Skeletal muscle satellite cell (primary cell): ENCODE measurements around the gene ACOD1.
A peak's percentile ranks its signal among the peaks of the same experiment; 100 is the strongest.

Source experiments
- H3K27me3 ChIP-seq: 2 replicates; pipeline ENCODE4 v1.7.0; 2013; ENCODE audit warnings: low read length; ENCODE audit not compliant: control insufficient read depth, insufficient read depth
- H3K36me3 ChIP-seq: 2 replicates; pipeline ENCODE4 v1.7.0; 2013; ENCODE audit warnings: mild to moderate bottlenecking, control low read depth, low read length; ENCODE audit not compliant: insufficient read depth
- H3K4me1 ChIP-seq: 2 replicates; pipeline ENCODE4 v1.7.0; 2013; ENCODE audit warnings: low read length; ENCODE audit not compliant: control insufficient read depth, insufficient read depth
- H3K4me2 ChIP-seq: 2 replicates; pipeline ENCODE4 v1.7.0; 2013; ENCODE audit warnings: mild to moderate bottlenecking, low read length
- H3K4me3 ChIP-seq: 2 replicates; pipeline ENCODE4 v1.7.0; 2013; ENCODE audit warnings: low read length
- H3K9ac ChIP-seq: 2 replicates; pipeline ENCODE4 v1.7.0; 2013; ENCODE audit warnings: mild to moderate bottlenecking, low read depth, low read length, moderate library complexity
- H3K9me3 ChIP-seq: replicated peaks from 2 replicates; pipeline ENCODE4 v1.7.0; 2013; ENCODE audit warnings: mild to moderate bottlenecking, control low read depth, low read length

Gene ACOD1

DNA sequence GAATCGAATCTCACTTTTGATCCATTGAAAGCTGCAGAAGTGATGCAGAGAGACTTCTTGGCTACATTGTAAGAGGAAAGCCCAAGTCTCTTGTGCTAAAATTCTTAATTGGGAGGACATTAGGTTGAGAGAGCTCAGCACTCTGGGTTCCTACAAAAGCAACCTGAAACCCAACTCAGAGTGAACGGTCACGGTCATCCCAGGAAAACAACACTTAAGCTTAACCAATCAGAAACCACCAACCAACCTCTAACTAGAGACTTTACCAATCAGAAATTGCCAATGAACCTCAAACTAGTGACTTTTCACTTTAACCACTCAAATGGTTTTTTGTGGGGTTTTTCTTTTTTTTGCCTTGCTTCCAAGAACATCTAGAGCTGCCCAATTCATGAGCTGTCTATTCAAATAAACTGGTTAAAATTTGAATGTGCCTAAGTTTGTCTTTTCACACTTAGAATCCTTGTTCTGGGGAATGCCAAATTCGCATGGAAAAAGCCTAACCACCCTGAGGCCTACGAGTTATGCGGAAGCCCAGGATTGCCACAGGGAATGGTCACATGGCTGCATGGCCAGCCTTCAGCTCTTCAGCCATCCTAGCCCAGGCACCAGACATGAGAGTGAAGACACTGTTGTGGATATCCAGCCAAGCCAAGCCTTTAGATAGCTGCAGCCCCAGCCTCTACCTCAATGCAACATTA is 25.8 kb downstream of the ACOD1 start:
- no peak overlapping the region for H3K9ac ChIP-seq
- peaks cover 63% of the 10 kb centered on the region for H3K27me3 ChIP-seq
- H3K4me3 ChIP-seq: no peak overlapping the region
- no peaks in the 10 kb centered on the region for H3K9me3 ChIP-seq
- H3K4me2 ChIP-seq: no peak overlapping the region
- no peaks in the 10 kb centered on the region for H3K36me3 ChIP-seq
- no peaks in the 10 kb centered on the region for H3K4me1 ChIP-seq

DNA sequence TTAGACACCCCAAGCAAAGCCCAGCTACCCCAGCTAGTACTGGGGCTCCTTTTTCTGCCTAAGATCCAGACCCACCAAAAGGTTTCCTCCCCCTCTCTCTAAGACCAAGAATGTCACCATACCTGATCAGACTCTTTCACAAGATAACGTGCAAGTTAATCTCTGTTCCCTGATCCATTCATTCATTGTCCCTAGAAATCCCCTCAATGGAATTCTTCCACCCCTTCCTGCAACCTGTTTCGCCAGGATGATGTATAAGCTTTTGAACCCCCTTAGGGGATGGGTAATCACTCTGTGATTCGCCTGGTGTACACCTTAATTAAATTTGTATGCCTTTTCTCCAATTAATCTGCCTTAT is 26.3 kb downstream of the ACOD1 start:
- Histone ChIP-seq H3K27me3 (peaks cover 61% of the 10 kb centered on the region), H3K9me3 (no peaks in the 10 kb centered on the region), H3K4me2 (no peak overlapping the region), H3K36me3 (no peaks in the 10 kb centered on the region), H3K4me1 (no peaks in the 10 kb centered on the region), H3K4me3 (no peak overlapping the region), H3K9ac (no peak overlapping the region)

DNA sequence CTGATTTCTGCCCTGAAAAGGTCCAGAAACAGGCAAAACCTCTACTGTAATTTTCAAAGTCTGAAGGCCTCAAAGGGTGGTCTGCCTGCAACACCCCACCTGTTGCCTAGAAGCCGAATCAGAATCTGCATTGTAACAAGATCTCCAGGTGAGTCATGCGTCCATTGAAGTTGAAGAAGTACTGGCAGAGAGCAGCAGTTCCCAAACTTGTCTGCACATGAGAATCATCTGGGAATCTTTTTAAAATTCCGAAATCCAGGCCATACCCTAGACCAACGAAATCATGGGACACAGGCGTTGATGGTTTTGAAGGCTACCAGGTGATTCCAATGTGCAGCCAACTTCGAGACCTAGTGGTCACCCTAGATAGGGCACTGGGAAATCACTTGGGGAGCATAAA is 27.6 kb downstream of the ACOD1 start:
- no peaks in the 10 kb centered on the region for H3K9me3 ChIP-seq
- H3K9ac ChIP-seq: no peak overlapping the region
- no peak overlapping the region for H3K4me2 ChIP-seq
- H3K4me1 ChIP-seq: peaks cover 4% of the 10 kb centered on the region
- H3K27me3 ChIP-seq: peaks cover 65% of the 10 kb centered on the region
- no peak overlapping the region for H3K4me3 ChIP-seq
- H3K36me3 ChIP-seq: no peaks in the 10 kb centered on the region

DNA sequence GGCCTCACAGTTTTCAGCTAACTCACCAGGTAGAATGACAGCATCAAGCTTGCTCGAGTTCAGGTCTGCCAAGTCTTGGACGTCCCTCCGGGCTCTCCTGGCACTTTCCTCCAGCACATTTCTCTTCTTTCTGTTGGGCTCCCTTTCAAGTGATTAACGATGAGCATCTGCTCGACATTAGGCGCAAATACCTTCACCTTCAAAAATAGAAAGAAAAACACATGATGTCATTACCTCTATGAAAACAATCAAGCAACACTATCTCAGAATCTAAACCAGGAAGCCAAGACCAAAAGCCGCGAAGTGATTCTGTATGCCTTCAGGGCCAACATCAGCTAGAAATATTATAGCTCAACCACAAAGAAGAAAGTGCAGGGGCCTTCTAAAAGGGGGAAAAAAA is 28.2 kb downstream of the ACOD1 start:
- no peaks in the 10 kb centered on the region for H3K9me3 ChIP-seq
- H3K9ac ChIP-seq: no peak overlapping the region
- H3K4me2 ChIP-seq: no peak overlapping the region
- no peak overlapping the region for H3K4me3 ChIP-seq
- peaks cover 66% of the 10 kb centered on the region for H3K27me3 ChIP-seq
- H3K4me1 ChIP-seq: peaks cover 4% of the 10 kb centered on the region
- H3K36me3 ChIP-seq: no peaks in the 10 kb centered on the region

DNA sequence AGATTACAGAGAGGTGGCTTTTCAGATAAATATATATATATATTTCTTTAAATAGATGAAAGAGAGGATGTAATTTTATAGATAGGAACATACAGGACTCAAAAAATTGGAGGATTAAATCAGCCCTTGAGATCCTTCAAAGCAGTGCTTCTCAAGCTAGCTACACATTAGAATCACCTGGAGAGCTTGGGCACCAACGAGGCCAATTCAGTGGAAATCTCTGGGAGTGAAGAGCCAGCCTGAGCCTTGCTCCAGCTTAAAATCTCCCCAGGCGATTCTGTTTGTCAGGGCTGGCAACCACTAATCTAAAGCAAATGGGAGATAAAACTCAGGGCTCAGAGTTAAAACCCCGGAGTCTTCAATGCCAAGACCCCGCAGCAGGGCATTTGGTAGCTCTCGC is 28.6 kb downstream of the ACOD1 start:
- H3K4me1 ChIP-seq: peaks cover 4% of the 10 kb centered on the region
- peaks cover 69% of the 10 kb centered on the region for H3K27me3 ChIP-seq
- no peaks in the 10 kb centered on the region for H3K36me3 ChIP-seq
- H3K9ac ChIP-seq: no peak overlapping the region
- no peak overlapping the region for H3K4me2 ChIP-seq
- H3K9me3 ChIP-seq: no peaks in the 10 kb centered on the region
- no peak overlapping the region for H3K4me3 ChIP-seq

DNA sequence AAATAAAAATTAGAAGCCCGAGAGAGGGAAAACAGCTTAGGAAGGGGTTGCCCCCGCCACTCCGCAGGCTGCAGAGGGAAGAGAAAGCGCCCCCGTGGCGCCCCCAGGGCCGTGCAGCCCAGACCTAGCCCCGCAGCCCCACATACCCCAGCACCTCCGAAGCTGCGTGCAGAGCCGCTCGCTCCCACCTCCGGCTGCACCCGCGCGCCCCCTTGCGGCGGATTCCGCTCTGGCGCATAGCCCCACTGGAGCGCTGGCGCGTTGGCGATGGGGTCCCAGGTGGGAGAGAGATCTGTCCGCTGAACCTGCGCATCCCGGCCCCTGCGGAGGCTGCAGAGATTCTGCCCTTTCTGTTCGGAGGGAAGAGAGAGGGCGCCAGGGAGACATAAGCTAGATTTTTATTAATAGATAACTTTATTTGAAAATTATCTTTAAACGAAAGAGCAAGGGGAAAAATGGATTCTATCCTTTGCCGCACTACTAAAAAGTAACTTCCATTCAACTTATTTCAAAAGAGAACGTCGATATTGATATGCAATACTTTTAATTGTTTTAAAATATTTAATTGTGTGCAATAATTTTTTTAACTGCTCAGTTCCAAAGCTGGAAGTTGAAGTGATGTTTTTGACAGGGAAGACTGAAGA is 31.9 kb downstream of the ACOD1 start:
- no peak overlapping the region for H3K9ac ChIP-seq
- H3K4me3 ChIP-seq: peak overlapping the region; percentile 65
- no peaks in the 10 kb centered on the region for H3K9me3 ChIP-seq

DNA sequence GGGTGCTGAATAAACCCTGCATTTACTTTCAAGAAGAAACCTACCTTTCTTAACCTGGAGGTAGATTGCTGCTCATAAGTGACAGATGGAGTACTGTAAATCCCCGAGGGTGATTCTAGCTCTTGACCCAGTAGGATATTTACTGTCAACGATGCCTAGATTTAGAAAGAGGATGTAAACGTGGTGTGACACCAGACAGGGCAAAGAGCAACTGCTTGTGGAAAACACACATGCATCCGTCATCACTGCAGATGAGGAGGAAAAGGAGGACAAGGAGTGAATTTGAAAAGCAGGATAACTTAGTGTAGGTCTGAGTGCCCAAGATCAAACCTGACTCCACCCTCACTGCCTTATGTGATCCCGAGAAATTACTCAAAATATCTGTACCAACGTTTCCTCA is 33.8 kb downstream of the ACOD1 start:
- no peak overlapping the region for H3K4me3 ChIP-seq
- peaks cover 63% of the 10 kb centered on the region for H3K27me3 ChIP-seq
- H3K4me2 ChIP-seq: no peak overlapping the region
- H3K9ac ChIP-seq: no peak overlapping the region
- no peaks in the 10 kb centered on the region for H3K9me3 ChIP-seq
- H3K36me3 ChIP-seq: no peaks in the 10 kb centered on the region
- H3K4me1 ChIP-seq: peaks cover 4% of the 10 kb centered on the region

More for the DNA sequence above, 31.9 kb downstream of the ACOD1 start:
- Histone ChIP-seq H3K4me2 (peak overlapping the region; percentile 89), H3K36me3 (no peaks in the 10 kb centered on the region), H3K4me1 (peaks cover 4% of the 10 kb centered on the region), H3K27me3 (peaks cover 53% of the 10 kb centered on the region)

DNA sequence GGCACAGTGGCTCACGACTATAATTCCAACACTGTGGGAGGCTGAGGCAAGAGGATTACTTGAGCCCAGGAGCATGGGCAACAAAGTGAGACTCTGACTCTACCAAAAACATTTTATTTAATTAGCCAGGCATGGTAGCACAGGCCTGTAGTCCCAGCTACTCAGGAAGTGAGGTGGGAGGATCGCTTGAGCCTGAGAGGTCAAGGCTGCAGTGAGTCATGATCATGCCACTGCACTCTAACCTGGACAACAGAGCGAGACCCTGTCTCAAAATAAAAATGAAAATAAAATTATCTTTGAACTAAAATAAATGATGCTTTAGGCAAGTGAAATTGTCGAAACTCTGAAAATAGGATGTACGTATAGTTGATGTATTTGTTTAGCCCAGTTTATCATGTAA is 35.4 kb downstream of the ACOD1 start:
- Histone ChIP-seq H3K9me3 (no peaks in the 10 kb centered on the region), H3K27me3 (peaks cover 55% of the 10 kb centered on the region), H3K4me1 (peaks cover 4% of the 10 kb centered on the region), H3K4me2 (no peak overlapping the region), H3K36me3 (no peaks in the 10 kb centered on the region), H3K9ac (no peak overlapping the region), H3K4me3 (no peak overlapping the region)

DNA sequence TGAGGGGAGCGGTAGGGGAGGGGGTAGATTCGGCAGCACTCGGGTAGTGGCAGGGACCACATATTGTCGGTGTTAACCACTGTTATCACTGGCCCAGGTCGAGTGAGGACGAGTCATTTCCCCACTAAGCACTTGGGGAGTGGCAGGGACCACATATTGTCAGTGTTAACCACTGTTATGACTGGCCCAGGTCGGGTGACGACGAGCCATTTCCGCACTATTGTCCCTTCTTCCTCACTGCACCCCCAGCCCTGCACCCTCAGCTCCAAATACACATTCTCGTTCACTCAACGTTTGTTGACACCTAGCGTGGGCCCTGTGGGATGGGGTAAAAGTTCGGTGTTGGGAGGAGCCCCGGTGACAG is 43.1 kb downstream of the ACOD1 start:
- H3K9ac ChIP-seq: peak overlapping the region; percentile 90
- H3K4me1 ChIP-seq: peaks cover 25% of the 10 kb centered on the region
- H3K36me3 ChIP-seq: peaks cover 8% of the 10 kb centered on the region
- peak overlapping the region; percentile 88 for H3K4me2 ChIP-seq
- peak overlapping the region; percentile 81 for H3K4me3 ChIP-seq
- H3K9me3 ChIP-seq: no peaks in the 10 kb centered on the region
- H3K27me3 ChIP-seq: peaks cover 12% of the 10 kb centered on the region

DNA sequence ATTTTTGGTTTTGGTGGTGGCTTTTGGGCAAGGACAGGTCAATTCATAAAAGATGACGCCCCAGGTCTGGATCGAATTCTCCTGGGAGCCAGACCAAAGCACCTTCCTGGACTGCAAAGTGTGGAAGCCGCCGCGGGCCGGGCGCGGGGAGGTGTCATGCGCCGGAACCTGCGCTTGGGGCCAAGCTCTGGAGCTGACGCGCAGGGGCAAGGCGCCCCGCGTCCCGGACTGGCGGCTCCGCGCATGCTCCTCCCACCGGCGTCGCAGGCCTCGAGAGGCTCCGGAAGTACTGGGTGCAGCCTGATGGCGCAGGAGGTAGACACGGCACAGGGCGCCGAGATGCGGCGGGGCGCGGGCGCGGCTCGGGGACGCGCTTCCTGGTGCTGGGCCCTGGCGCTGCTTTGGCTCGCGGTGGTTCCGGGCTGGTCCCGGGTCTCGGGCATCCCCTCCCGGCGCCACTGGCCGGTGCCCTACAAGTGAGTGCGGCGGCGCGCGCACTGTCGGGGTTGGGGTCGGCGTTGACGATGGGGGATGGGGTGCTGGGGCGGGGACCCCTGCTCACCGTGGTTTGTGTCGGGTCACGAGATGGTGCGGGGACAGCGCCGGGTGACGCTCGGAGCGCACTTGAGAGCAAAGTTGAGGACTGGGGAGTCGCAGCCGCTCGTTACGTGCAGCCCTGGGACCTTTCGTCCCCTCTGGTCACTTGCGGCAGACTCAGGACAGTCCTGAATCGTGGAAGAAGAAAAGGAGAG is 43.7 kb downstream of the ACOD1 start, which contains the start of gene CLN5:
Gene CLN5, plus strand, starts transcription at position 286 of the 752 bp plus-strand sequence. Its CDS starts 18 bp downstream, at position 304.
- peak within 1 kb of the TSS; percentile 81 for H3K4me3 ChIP-seq
- H3K9me3 ChIP-seq: no peaks in the 10 kb centered on the region
- peaks cover 7% of the 10 kb centered on the region for H3K27me3 ChIP-seq
- peak within 1 kb of the TSS; percentile 88 for H3K4me2 ChIP-seq
- peak within 1 kb of the TSS; percentile 90 for H3K9ac ChIP-seq
- peaks cover 25% of the 10 kb centered on the region for H3K4me1 ChIP-seq
- H3K36me3 ChIP-seq: peaks cover 11% of the 10 kb centered on the region

DNA sequence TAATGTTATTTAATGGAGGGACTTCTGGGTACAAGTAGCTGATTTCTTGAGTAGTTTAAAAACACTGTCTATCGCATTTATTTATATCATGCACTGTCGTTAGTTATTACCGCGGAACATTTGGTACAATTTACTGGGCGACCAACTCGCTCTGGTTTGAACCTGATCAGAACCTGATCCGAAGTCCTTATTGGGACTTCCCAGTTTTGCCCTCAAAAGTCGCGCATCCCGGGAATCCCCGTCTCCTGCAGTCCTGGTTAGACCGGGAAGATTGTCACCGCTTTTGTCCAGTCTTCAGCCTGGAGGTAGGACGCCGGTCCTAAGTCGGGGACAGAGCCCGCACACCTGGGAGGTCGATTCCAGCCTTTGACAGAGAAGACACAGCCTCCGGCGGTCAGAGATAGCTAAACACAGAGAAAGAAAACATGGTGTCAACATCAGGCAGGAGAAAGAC is 44.3 kb downstream of the ACOD1 start:
- peaks cover 25% of the 10 kb centered on the region for H3K4me1 ChIP-seq
- peak overlapping the region; percentile 81 for H3K4me3 ChIP-seq
- peak overlapping the region; percentile 88 for H3K4me2 ChIP-seq
- no peaks in the 10 kb centered on the region for H3K9me3 ChIP-seq
- peak overlapping the region; percentile 90 for H3K9ac ChIP-seq
- H3K27me3 ChIP-seq: peaks cover under 1% of the 10 kb centered on the region
- peaks cover 11% of the 10 kb centered on the region for H3K36me3 ChIP-seq
